Vagina (tissue), 2 donors: ENCODE data around the gene GPHB5.

Source experiments
- POLR2AphosphoS5 ChIP-seq, 2 donors: sonication (generic); formaldehyde crosslinking; IDR thresholded peaks; one replicate each; pipeline ENCODE4 v1.9.0; 2017; ENCODE audit warnings: antibody characterized with exemption in 2 of 2, mild to moderate bottlenecking in 2 of 2, low read depth in 1 of 2; ENCODE audit not compliant: insufficient read depth in 1 of 2
- TF ChIP-seq, protein P1 (sequence below), 3 experiments: fragments of 450-650 bp in 2 of 3; fragments of 200-600 bp in 1 of 3; sonication (generic) in 1 of 3; IDR thresholded peaks; one replicate each; pipeline ENCODE4 v1.5.1; 2017 to 2019; ENCODE audit warnings: antibody characterized with exemption in 3 of 3, mild to moderate bottlenecking in 2 of 3, moderate library complexity in 2 of 3

DNA sequence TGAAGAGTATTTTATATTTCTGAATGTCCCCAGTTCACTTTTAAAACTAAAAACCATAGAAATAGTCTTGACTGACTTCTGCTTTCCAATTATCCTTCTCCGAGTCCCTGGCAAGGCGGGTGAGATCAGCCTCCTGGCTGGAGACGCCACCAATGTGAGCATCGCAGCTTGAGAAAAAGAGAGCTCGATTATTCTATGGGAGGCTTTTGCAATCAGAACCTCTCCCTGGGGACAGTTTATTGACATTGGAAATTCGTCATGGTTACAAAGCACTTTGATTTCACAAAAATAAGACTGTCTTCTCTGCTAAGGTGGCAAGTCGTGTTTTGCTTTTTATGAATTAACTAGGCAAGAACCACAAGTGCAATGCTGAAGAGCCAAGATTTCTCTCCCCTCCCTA is 23.6 kb upstream of the GPHB5 start:
- TF ChIP-seq, protein P1, sequence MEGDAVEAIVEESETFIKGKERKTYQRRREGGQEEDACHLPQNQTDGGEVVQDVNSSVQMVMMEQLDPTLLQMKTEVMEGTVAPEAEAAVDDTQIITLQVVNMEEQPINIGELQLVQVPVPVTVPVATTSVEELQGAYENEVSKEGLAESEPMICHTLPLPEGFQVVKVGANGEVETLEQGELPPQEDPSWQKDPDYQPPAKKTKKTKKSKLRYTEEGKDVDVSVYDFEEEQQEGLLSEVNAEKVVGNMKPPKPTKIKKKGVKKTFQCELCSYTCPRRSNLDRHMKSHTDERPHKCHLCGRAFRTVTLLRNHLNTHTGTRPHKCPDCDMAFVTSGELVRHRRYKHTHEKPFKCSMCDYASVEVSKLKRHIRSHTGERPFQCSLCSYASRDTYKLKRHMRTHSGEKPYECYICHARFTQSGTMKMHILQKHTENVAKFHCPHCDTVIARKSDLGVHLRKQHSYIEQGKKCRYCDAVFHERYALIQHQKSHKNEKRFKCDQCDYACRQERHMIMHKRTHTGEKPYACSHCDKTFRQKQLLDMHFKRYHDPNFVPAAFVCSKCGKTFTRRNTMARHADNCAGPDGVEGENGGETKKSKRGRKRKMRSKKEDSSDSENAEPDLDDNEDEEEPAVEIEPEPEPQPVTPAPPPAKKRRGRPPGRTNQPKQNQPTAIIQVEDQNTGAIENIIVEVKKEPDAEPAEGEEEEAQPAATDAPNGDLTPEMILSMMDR (IDR thresholded peaks at IDR 0.05): no peak
- no peak for TF ChIP-seq POLR2AphosphoS5 (IDR thresholded peaks at IDR 0.05; ENCODE audit: insufficient read depth in 1 of 2, low read depth in 1 of 2)
